Amniotic epithelial cell (primary cell): ENCODE measurements around the gene KCNJ15.
"Not testable (repeated sequence)": the region's sequence is repeated elsewhere in the genome, so short reads cannot be mapped to it uniquely, and the experiment has no call there.

ENCODE experiments used
- DNase-seq: peaks from one replicate; pipeline ENCODE4 v3.0.0-alpha.2; 2010; ENCODE audit warnings: low read depth

Gene KCNJ15

GRCh38 chr21:38256599-38257302 is at the start of gene KCNJ15:
Gene KCNJ15, plus strand, starts transcription at chr21:38256991. Its CDS starts 42,271 bp downstream, at chr21:38299262.
- no peak for DNase-seq

DNA sequence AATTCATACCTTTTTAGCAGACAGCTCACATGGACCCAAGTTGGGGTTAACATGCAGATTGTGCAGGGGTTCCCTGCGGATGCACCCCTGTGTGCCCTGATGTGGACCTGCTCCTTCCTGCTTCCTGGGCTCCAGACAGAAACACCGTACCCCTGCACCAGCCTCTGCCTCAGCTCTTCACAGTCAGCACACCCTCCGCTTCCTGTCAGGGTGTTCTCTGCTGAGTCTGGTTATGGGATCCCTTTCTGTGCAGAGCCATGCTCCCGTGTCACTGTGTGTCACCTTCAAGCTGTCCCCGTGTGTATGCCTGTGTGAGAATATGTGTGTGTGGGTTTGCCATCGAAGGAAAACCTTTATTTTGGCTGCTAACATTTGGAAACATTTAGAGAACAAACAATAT is 48.7 kb upstream of the KCNJ15 start:
- DNase-seq, result no peak

DNA sequence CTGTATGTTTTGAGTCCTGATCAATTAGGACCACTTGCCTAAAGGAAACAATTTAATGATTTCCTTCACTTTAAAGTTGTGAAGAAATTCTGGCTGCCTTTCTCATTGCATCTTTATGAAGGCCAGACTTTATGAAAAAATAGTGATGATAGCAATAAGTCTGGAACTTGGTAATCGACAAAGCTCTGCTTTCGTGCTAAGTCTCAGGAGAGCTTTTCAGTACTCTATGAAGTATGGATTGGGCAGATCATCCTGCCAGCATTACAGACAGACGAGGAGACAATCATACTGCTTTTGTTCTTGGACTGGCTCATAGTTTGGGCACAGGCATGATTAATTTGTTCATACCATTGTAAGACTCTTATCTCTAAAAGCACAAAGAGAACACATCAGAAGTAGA is 45.5 kb upstream of the KCNJ15 start:
- no peak for DNase-seq

DNA sequence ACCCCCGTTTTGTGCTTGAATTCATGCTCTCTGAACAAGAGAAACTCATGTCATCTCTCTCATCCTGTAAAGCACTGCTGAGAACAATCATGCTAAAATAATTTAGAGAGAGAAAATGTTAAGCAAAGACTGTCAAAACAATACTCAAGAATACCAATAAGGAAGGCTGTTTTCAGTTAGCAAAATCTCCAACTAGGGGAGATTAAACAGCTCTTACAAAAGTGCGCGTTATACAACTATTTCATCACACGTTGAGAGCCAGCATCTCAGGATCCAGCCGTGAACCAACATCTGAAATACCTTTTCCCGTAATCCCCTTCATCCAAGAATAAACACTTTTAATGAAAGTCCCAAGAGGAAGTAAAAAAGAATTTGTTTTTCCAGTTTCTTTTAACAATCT is 44.1 kb upstream of the KCNJ15 start:
- no peak for DNase-seq

- peak; percentile 79 for DNase-seq
These were observed 37.7 kb upstream of the KCNJ15 start for GRCh38 chr21:38219049-38219628.

GRCh38 chr21:38220270-38220737 is 36.5 kb upstream of the KCNJ15 start:
- peak; percentile 72 for DNase-seq

- no peak for DNase-seq
These were observed 35.2 kb upstream of the KCNJ15 start for GRCh38 chr21:38221594-38221993.

DNA sequence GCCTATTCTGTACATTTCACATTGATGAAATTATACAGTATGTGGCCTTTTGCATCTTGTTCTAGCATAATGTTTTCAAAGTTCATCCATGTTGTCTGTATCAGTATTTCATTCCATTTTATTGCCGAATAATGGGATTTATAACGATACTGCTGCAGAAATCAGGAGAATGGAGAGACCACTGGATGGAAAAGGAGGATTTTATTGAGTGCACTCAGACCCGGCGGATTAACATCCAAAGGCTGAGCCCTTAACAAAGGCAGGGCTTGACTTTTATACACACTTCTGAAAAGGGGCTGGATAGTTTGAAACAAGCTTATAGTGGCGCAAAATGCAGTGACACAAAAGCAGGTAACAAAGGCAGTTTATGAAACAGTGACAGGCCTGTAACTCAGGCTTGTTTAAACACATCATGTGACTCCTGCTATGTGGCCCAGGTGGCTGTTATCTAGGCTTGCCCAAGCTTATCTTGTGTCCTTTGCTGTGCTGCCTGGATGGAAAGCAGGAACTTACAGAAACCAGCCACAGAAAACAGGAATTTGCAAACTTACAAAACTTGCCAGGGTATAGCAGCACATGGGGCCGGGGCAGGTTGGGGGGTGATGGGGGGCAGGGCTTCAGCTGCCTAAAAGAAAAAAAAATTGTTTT is 32.8 kb upstream of the KCNJ15 start:
- peak; percentile 77 for DNase-seq

DNA sequence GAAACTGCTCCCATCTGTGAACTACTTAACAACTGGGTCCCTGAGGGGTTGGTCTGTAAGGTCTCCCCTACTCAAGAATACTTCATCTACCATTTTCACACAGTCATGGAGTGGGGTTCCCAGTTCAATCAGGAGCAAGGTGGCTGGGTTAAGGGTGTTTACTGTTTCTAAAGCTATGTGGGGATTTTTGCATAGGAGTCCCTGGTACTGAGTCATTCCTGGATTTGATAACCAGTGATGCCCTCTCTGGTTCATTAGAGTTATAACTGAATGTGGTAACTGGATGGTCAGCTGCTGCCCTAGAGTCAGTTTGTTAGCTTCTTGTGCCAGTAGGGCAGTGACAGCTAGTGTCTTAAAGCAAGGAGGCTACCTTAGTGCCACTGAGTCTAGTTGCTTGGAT is 29.4 kb upstream of the KCNJ15 start:
- no peak for DNase-seq

DNA sequence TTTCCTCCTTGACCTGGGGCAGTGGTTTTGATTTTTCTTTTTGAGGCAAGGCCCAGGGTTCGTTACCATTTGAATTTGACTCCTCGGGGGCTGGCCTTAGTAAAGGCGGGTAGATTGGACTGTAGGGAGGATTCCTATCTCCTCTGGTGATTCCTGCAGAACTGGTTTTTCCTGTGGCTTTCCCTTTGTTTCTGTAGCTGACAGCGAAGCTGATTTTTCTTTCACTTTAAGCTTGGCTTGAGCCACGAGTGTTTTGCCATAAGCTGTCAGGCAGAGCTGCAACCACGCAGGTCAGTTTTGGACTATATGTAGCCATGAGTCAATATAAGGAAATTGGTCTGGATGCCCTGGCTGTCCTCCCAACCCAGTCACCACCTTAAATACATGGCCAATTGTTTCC is 28.7 kb upstream of the KCNJ15 start:
- DNase-seq, result no peak

- no peak for DNase-seq
These were observed 28.3 kb upstream of the KCNJ15 start for GRCh38 chr21:38228537-38228936.

DNA sequence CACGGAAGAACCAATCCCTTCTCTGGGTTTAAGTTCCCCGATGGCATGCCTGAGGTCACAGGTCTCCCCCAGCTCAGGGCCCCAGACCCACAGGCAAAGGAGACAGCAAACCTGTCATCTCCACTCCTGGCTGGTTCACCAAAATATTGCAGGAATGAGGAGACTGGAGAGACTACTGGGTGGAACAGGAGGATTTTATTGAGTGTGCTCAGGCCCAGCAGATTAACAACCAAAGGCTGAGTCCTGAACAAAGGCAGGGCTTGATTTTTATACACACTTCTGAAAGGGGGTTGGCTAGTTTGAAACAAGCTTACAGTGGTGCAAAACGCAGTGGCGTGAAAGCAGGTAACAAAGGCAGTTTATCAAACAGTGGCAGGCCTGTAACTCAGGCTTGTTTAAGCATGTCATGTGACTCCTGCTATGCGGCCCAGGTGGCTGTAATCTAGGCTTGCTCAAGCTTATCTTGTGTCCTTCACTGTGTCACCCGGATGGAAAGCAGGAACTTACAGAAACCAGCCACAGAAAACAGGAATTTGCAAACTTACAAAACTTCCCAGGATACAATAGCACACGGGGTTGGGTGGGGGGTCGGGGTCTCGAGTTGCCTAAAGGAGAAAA is 27.4 kb upstream of the KCNJ15 start:
- DNase-seq, result no peak

GRCh38 chr21:38234395-38235142 is 22.2 kb upstream of the KCNJ15 start:
- no peak for DNase-seq

- DNase-seq, result not testable (repeated sequence)
These were observed 21.5 kb upstream of the KCNJ15 start for GRCh38 chr21:38235251-38235650.

DNA sequence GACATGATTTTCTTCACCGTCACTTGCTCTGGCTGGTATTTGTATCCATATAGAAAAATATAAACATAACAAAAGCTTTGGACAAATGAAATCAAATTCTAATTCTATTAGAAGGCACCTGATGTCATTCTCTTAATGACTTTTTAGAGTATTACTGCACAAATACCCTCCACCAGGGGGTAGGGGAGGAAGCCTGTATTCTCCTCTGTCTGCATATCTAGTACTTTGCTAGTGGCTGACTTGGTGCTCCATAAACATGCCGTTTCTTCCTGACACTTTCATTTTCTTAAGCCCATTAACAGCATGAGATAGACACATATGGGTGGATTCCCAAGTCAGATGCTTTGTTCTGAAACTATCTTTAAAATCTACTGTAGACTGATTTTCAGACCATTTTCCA is 20.6 kb upstream of the KCNJ15 start:
- DNase-seq, result no peak

DNA sequence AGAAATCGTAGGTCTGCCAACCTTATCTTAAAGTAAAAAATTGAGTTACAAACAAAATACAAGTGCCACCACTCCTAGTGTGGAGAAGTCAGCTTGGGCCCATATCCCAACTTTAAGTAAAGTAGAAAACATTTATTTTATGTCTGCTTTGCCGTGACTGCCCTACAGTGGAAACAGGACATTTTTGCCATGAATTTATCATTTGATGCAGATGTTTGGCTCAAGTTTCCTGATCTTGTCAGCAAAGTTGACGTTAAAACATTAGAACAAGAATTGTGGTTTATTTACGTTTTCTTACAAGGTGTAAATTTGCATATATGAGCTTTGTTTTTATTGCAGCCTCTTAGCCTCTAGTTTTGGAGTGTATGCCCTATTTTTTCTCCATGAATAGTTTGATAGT is 17.1 kb upstream of the KCNJ15 start:
- DNase-seq, result no peak

GRCh38 chr21:38240129-38240528 is 16.7 kb upstream of the KCNJ15 start:
- DNase-seq, result no peak

- no peak for DNase-seq
These were observed 15.6 kb upstream of the KCNJ15 start for GRCh38 chr21:38241029-38241740.

GRCh38 chr21:38242061-38242460 is 14.7 kb upstream of the KCNJ15 start:
- no peak for DNase-seq

DNA sequence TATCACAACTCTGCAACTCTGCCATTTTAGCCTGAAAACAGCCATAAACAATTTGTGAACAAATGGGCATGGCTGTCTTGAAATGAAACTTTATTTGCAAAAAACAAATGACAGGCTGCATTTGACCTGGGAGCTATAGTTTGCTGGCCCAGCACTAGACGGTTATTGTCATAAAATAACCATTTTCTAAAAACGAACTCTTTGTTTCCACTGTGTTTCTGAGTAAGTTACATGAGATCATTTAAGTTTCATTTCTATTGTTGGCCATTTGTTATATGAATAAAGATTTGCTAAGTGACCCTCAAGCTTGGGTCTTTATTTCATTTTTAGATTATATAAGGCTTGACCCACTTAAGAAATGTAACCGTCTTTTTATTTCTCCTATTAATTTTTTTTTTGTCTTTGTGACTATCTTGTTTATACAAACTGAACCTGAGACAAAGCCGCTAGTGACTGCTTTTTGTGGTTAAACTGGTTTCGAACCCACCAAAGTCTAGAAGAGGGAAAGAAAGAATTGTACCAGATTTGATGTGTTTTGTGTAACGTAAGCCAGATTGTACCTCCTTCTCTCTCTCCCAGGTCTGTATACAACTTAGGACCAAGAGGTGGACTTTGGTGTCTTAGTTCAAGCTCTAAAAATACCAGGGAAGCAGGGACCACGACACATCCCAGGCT is 12.9 kb upstream of the KCNJ15 start:
- DNase-seq, result no peak

- DNase-seq, result no peak
These were observed 12.4 kb upstream of the KCNJ15 start for GRCh38 chr21:38244407-38244787.
